PC-3 (cell line): ENCODE measurements around the gene COL25A1. TPM values are rescaled to one million over a fixed set of nuclear protein-coding genes. Genes with fewer than 3 reads are reported as not detected.

Experiments used
- ATAC-seq: fragments of 200-7000 bp; cut with Tn5 transposase; 2 replicates; pipeline ENCODE4 v1.9.1; 2020; ENCODE audit warnings: mild to moderate bottlenecking, moderate library complexity
- BruUV-seq: library from RNA; stranded (reverse); fragments of 400-500 nt; replicated peaks from 2 replicates; lab custom pipeline; 2021; lab: Mats Ljungman, UMichigan
- CTCF ChIA-PET: fragments of 300-600 bp; sonication (Branson Sonifier 250); formaldehyde crosslinking; loops from one replicate; lab custom pipeline; 2022; ENCODE audit warnings: antibody characterized with exemption; lab: Charles Lee
- POLR2A ChIA-PET: fragments of 300-600 bp; sonication (Branson Sonifier 250); formaldehyde crosslinking; loops from one replicate; lab custom pipeline; 2022; ENCODE audit warnings: antibody characterized with exemption; ENCODE audit not compliant: unreplicated experiment; lab: Charles Lee
- DNase-seq: peaks from one replicate; pipeline ENCODE4 v3.0.0-alpha.2; 2015
- H2AFZ ChIP-seq: fragments of 300-600 bp; sonication (generic); 2 replicates; pipeline ENCODE4 v1.6.0; 2016; ENCODE audit warnings: antibody characterized with exemption, low read length
- H3F3A ChIP-seq: fragments of 300-600 bp; sonication (generic); one replicate; pipeline ENCODE4 v1.6.0; 2017; ENCODE audit warnings: antibody characterized with exemption, low read length, control low read depth, mild to moderate bottlenecking; ENCODE audit not compliant: unreplicated experiment
- H3K27ac ChIP-seq: fragments of 300-600 bp; sonication (generic); 2 replicates; pipeline ENCODE4 v1.5.1; 2016; ENCODE audit warnings: mild to moderate bottlenecking, low read length
- H3K27me3 ChIP-seq: fragments of 300-600 bp; sonication (generic); 2 replicates; pipeline ENCODE4 v1.6.1; 2016; ENCODE audit warnings: low read length, mixed read lengths
- H3K36me3 ChIP-seq: fragments of 300-600 bp; sonication (generic); 2 replicates; pipeline ENCODE4 v1.6.1; 2016; ENCODE audit warnings: low read depth, mixed run types, low read length, mixed read lengths
- H3K4me1 ChIP-seq: fragments of 300-600 bp; sonication (generic); 2 replicates; pipeline ENCODE4 v1.5.1; 2016; ENCODE audit warnings: low read length; ENCODE audit not compliant: insufficient read depth
- H3K4me2 ChIP-seq: fragments of 300-600 bp; sonication (generic); 2 replicates; pipeline ENCODE4 v1.6.0; 2016; ENCODE audit warnings: low read length
- H3K4me3 ChIP-seq: fragments of 300-600 bp; sonication (generic); 2 replicates; pipeline ENCODE4 v1.5.1; 2016; ENCODE audit warnings: mild to moderate bottlenecking, low read length, mixed read lengths
- H3K79me2 ChIP-seq: fragments of 300-600 bp; sonication (generic); 2 replicates; pipeline ENCODE4 v1.6.1; 2017; ENCODE audit warnings: low read length, mixed read lengths
- H3K9ac ChIP-seq: fragments of 300-600 bp; sonication (generic); 2 replicates; pipeline ENCODE4 v1.6.0; 2016; ENCODE audit warnings: mild to moderate bottlenecking, low read length
- H3K9me2 ChIP-seq: fragments of 300-600 bp; sonication (generic); replicated peaks from 2 replicates; pipeline ENCODE4 v1.6.1; 2016; ENCODE audit warnings: mixed run types, low read length, mixed read lengths
- H3K9me3 ChIP-seq: fragments of 300-600 bp; sonication (generic); 2 replicates; pipeline ENCODE4 v1.6.1; 2016; ENCODE audit warnings: low read length, mixed read lengths
- H4K20me1 ChIP-seq: fragments of 300-600 bp; sonication (generic); 2 replicates; pipeline ENCODE4 v1.6.1; 2016; ENCODE audit warnings: low read length, mixed read lengths
- EZH2 ChIP-seq: fragments of 300-600 bp; sonication (generic); IDR thresholded peaks from one replicate; pipeline ENCODE4 v1.6.1; 2017; ENCODE audit warnings: antibody characterized with exemption, mild to moderate bottlenecking, low read length; ENCODE audit not compliant: unreplicated experiment
- EZH2phosphoT487 ChIP-seq: fragments of 300-600 bp; sonication (generic); IDR thresholded peaks from 2 replicates; pipeline ENCODE4 v1.6.1; 2018; ENCODE audit warnings: mild to moderate bottlenecking, antibody characterized with exemption, low read length, borderline replicate concordance
- intact Hi-C: fragments of 100-400 bp; cut with micrococcal nuclease; formaldehyde crosslinking; loops from 2 replicates; pipeline ENCODE4 v1.9.0; 2023
- total RNA-seq: library from RNA; depleted of rRNA; stranded (reverse); fragments of >200 nt; gene quantifications from 2 replicates; pipeline ENCODE4 v1.2.3, GENCODE V29; 2014
- TF ChIP-seq, protein P1 (sequence below): fragments of 300-600 bp; sonication (generic); conservative IDR thresholded peaks from 2 replicates; pipeline ENCODE4 v1.5.1; 2017; ENCODE audit warnings: antibody characterized with exemption, low read depth, mild to moderate bottlenecking, low read length

Gene COL25A1
- total RNA-seq, 1 experiment from 2014 or later, result not detected

DNA sequence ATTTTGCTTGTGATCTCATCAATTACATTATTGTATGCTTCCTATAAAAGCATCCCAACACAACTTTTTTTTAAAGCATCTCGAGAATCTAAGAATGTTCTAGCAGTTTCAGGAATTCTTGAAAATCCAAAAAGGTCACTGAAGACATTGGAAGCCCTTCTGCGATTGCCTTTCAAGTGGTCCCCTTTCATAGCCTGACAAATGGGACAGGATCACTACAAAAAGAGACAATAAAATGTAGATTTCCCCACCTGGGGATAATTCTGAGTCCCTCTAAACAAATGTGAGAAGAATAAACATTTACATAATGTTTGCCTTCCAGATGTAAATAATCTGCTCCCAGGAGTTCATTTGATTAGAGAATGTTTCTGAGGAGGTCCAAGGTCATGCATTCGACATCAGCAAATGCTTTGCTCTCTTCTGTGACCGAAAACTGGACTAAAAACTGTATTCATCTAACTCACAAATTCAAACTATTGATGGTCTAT, 116.0 kb downstream of the COL25A1 start:
- CTCF ChIA-PET, result no interaction called here
- no peaks in the 10 kb centered on the region for H3K9me3 ChIP-seq
- peaks cover 12% of the 10 kb centered on the region; the same call in 1 of the 2 replicates for H3K27me3 ChIP-seq
- intact Hi-C loops, result no loop called here
- no peak overlapping the region for H3K4me2 ChIP-seq
- DNase-seq, result no peak
- no TSS peak for BruUV-seq
- no peak overlapping the region for H3K27ac ChIP-seq
- TF ChIP-seq EZH2 (no peak), EZH2phosphoT487 (no peak)
- TF ChIP-seq, protein P1, sequence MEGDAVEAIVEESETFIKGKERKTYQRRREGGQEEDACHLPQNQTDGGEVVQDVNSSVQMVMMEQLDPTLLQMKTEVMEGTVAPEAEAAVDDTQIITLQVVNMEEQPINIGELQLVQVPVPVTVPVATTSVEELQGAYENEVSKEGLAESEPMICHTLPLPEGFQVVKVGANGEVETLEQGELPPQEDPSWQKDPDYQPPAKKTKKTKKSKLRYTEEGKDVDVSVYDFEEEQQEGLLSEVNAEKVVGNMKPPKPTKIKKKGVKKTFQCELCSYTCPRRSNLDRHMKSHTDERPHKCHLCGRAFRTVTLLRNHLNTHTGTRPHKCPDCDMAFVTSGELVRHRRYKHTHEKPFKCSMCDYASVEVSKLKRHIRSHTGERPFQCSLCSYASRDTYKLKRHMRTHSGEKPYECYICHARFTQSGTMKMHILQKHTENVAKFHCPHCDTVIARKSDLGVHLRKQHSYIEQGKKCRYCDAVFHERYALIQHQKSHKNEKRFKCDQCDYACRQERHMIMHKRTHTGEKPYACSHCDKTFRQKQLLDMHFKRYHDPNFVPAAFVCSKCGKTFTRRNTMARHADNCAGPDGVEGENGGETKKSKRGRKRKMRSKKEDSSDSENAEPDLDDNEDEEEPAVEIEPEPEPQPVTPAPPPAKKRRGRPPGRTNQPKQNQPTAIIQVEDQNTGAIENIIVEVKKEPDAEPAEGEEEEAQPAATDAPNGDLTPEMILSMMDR, result no peak
- POLR2A ChIA-PET, result no interaction called here
- H3K9ac ChIP-seq, result no peak overlapping the region
- H3K4me1 ChIP-seq, result no peaks in the 10 kb centered on the region
- H3K9me2 ChIP-seq, result no peaks in the 10 kb centered on the region
- no peak for ATAC-seq
- H3K4me3 ChIP-seq, result no peak overlapping the region
- no peak overlapping the region for H2AFZ ChIP-seq
- no peaks in the 10 kb centered on the region for H3K79me2 ChIP-seq
- H4K20me1 ChIP-seq, result no peaks in the 10 kb centered on the region
- H3F3A ChIP-seq, result no peaks in the 10 kb centered on the region
- no peaks in the 10 kb centered on the region for H3K36me3 ChIP-seq

DNA sequence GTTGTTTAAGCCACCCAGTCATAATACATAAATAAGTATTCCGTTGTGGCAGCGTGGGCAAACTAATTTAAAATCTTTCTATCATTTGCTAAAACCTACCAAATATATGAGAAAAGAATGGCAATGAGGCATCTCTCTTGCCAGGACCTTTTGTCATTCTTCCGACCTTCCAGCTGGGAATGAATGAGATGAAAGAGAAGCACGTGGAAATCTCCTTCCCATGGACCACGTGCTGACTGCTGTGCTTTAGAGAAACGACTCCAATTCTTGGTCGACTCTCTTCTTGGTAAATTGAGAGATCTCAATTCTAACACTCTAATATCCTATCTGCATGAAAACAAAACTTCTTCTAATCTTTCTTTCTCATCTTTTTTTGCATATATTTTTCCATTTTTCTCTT, 116.5 kb downstream of the COL25A1 start:
- Histone ChIP-seq H3F3A (no peaks in the 10 kb centered on the region), H3K4me1 (no peaks in the 10 kb centered on the region), H3K36me3 (no peaks in the 10 kb centered on the region), H4K20me1 (no peaks in the 10 kb centered on the region), H3K4me2 (no peak overlapping the region), H3K27ac (no peak overlapping the region), H3K27me3 (peaks cover 6% of the 10 kb centered on the region; the same call in 1 of the 2 replicates), H3K4me3 (no peak overlapping the region), H3K9me2 (no peaks in the 10 kb centered on the region), H3K9me3 (no peaks in the 10 kb centered on the region), H2AFZ (no peak overlapping the region), H3K9ac (no peak overlapping the region), H3K79me2 (no peaks in the 10 kb centered on the region)
- intact Hi-C loops, result no loop called here
- ChIA-PET POLR2A (no interaction called here), CTCF (no interaction called here)
- no peak for DNase-seq
- BruUV-seq, result no TSS peak
- no peak for ATAC-seq
- TF ChIP-seq EZH2 (no peak), EZH2phosphoT487 (no peak)
- TF ChIP-seq, protein P1, result no peak

DNA sequence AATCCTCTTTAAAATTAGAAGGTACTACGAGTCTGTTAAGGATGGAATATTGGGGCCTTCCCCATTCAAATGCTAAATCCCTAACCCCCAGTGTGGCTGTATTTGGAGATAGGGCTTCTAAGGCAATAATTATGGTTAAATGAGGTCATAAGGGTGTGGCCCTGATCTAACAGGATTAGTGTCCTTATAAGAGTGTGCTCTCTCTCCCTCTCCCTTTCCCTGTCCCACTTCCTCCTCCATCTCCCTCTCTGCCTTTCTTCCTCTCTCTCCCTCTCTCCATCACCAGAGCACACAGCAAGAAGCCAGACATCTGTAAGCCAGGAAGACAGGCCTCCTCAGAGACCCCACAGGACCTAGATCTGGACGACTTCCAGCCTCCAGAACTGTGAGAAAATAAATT, 116.9 kb downstream of the COL25A1 start:
- Histone ChIP-seq H3K4me3 (no peak overlapping the region), H3K27ac (no peak overlapping the region), H3K9me2 (no peaks in the 10 kb centered on the region), H4K20me1 (no peaks in the 10 kb centered on the region), H3K9ac (no peak overlapping the region), H3K4me2 (no peak overlapping the region), H3K4me1 (no peaks in the 10 kb centered on the region), H2AFZ (no peak overlapping the region), H3F3A (no peaks in the 10 kb centered on the region), H3K27me3 (peaks cover 5% of the 10 kb centered on the region; the same call in 1 of the 2 replicates), H3K9me3 (no peaks in the 10 kb centered on the region), H3K36me3 (no peaks in the 10 kb centered on the region), H3K79me2 (no peaks in the 10 kb centered on the region)
- ChIA-PET POLR2A (no interaction called here), CTCF (no interaction called here)
- intact Hi-C loops, result no loop called here
- no peak for DNase-seq
- no TSS peak for BruUV-seq
- no peak for TF ChIP-seq EZH2phosphoT487
- no peak for TF ChIP-seq EZH2
- TF ChIP-seq, protein P1, result no peak
- ATAC-seq, result no peak
